HFFc6 (cell line): ENCODE data around the gene BGN. TPM values are rescaled to one million over a fixed set of nuclear protein-coding genes. Genes with fewer than 3 reads are reported as not detected.

Experiments
- DNase-seq: peaks from one replicate; pipeline ENCODE4 v3.0.0-alpha.2; 2018
- H3K27ac Mint-ChIP-seq: 2 replicates; pipeline ENCODE4 v1.8.0; 2020; ENCODE audit warnings: mild to moderate bottlenecking, mixed read lengths
- H3K27me3 Mint-ChIP-seq: 2 replicates; pipeline ENCODE4 v1.8.0; 2021; ENCODE audit warnings: mild to moderate bottlenecking, moderate library complexity, mixed read lengths; ENCODE audit not compliant: insufficient read depth
- H3K36me3 Mint-ChIP-seq: 2 replicates; pipeline ENCODE4 v1.8.0; 2021; ENCODE audit warnings: low read depth, mixed read lengths
- H3K4me1 Mint-ChIP-seq: 2 replicates; pipeline ENCODE4 v1.8.0; 2020; ENCODE audit warnings: low read depth, mixed read lengths
- H3K4me3 Mint-ChIP-seq: 2 replicates; pipeline ENCODE4 v1.8.0; 2020; ENCODE audit warnings: mild to moderate bottlenecking, moderate library complexity, mixed read lengths
- H3K9me3 Mint-ChIP-seq: 2 replicates; pipeline ENCODE4 v1.8.0; 2020; ENCODE audit warnings: mild to moderate bottlenecking, mixed read lengths
- total RNA-seq, 6 experiments: library from RNA; stranded (reverse); fragmentation: NEBNext Ultra II Directional; extraction: Animal tissue kit (Norgen Biotek cat#: 25700); gene quantifications; 2 replicates in 1 of 6; 3 replicates in 5 of 6; pipeline ENCODE4 v1.2.3, GENCODE V29; 2021
- TF ChIP-seq, protein P1 (sequence below): fragments of 200-600 bp; sonication (generic); IDR thresholded peaks from 2 replicates; pipeline ENCODE4 v1.5.0; 2021; ENCODE audit warnings: antibody characterized with exemption, mild to moderate bottlenecking

BGN gene
- total RNA-seq, 6 experiments from 2014 or later: 324 to 382 (median 367) TPM

DNA sequence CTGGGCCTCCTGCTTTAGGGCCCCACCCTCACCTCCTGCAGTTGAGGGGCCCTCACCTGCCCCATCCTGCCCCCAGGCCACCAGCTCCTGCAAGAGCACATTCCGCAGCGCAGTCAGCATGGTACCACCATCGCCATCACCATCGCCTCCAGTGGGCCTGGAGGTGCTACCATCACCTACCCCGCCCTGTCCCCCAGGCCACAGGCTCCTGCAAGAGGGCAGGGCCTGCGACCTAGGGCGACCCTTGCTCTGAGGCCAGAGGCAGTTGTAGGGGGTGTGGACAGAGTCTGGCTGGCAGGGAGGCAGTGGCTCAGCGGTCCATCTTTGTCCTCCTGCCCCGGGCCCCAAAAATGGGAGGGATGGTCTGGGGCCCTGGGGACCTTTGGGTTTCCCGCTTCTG, 20.5 kb upstream of the BGN start:
- peaks cover 36% of the 10 kb centered on the region for H3K4me1 Mint-ChIP-seq
- H3K36me3 Mint-ChIP-seq: no peaks in the 10 kb centered on the region
- no peak for DNase-seq
- TF ChIP-seq, protein P1, sequence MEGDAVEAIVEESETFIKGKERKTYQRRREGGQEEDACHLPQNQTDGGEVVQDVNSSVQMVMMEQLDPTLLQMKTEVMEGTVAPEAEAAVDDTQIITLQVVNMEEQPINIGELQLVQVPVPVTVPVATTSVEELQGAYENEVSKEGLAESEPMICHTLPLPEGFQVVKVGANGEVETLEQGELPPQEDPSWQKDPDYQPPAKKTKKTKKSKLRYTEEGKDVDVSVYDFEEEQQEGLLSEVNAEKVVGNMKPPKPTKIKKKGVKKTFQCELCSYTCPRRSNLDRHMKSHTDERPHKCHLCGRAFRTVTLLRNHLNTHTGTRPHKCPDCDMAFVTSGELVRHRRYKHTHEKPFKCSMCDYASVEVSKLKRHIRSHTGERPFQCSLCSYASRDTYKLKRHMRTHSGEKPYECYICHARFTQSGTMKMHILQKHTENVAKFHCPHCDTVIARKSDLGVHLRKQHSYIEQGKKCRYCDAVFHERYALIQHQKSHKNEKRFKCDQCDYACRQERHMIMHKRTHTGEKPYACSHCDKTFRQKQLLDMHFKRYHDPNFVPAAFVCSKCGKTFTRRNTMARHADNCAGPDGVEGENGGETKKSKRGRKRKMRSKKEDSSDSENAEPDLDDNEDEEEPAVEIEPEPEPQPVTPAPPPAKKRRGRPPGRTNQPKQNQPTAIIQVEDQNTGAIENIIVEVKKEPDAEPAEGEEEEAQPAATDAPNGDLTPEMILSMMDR: no peak
- H3K4me3 Mint-ChIP-seq: no peak overlapping the region
- no peak overlapping the region for H3K27ac Mint-ChIP-seq
- H3K9me3 Mint-ChIP-seq: no peaks in the 10 kb centered on the region
- peaks cover 2% of the 10 kb centered on the region for H3K27me3 Mint-ChIP-seq

DNA sequence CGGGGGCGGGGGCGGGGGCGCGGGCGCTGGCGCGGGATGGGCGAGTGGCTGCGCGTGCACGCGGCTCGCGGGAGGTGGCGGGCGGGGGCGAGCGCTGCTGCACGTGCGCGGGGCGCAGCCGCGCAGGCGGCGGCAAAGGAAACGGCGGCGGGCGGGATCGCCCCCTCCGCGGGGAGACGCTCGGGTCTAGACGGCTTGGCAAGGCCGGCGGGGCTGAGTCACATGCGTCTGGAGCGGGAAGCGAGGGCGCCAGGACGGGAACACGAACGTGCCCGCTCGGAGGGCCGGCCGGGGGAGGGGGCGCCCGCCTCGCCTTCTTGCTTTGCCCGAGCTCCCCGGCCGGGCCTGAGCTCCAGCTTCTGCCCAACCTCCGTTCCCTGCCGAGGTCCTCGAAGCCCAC, 20.1 kb upstream of the BGN start:
- H3K4me1 Mint-ChIP-seq: peaks cover 36% of the 10 kb centered on the region
- TF ChIP-seq, protein P1: no peak
- H3K27me3 Mint-ChIP-seq: peaks cover 2% of the 10 kb centered on the region
- no peak overlapping the region for H3K4me3 Mint-ChIP-seq
- peak overlapping the region; percentile 87; the same call in 1 of the 2 replicates for H3K27ac Mint-ChIP-seq
- no peaks in the 10 kb centered on the region for H3K9me3 Mint-ChIP-seq
- H3K36me3 Mint-ChIP-seq: no peaks in the 10 kb centered on the region
- DNase-seq: peak; percentile 22

DNA sequence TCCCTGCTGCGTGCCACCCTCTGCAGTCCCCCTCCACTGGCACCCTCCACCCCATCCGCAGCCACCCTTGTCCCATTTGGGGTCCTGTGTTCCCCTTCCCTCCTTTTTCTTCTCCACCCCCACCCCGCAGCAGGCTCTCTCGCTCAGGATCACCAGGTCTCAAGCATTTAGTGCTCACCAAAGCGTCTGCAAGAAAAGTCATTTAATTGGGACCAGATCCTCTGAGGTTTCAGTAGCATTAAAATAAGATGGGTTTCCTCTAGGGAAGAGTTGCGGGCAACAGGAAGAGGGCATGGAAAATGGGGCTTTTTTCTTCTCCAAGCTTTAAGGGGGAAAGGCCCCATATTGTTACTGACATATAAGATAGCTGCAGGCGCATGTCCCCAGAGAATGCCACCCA, 19.5 kb upstream of the BGN start:
- H3K36me3 Mint-ChIP-seq: no peaks in the 10 kb centered on the region
- peaks cover 2% of the 10 kb centered on the region for H3K27me3 Mint-ChIP-seq
- H3K4me3 Mint-ChIP-seq: peak overlapping the region; percentile 54; the same call in 1 of the 2 replicates

DNA sequence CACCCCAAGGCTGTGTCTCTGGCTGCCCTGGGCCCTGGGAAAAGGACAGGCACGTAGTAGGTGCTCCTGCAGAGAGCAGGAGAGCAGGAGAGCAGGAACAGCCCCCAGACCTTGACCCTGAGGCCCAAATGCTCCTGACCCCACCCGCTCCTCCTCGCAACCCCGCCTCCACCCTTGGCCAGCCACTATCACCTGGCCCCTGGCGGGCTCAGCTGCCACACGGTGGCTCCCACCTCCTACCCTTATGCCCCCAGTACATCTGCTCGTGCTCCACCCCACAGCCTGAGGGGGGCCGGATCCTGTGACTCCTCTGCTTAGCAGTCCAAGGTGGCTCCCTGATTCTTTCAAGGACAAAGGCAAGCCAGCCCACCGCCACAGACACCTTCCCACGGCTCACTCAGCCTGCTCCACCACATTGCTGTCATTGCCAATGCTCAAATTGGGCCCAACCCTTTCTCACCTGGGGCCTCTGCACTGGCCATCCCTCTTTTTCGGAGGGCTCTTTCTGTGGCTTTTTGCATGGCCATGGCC, 19.0 kb upstream of the BGN start:
- H3K27ac Mint-ChIP-seq: peak overlapping the region; percentile 87
- DNase-seq: no peak
- H3K9me3 Mint-ChIP-seq: no peaks in the 10 kb centered on the region
- H3K4me3 Mint-ChIP-seq: 0 out of 2 replicates have a peak overlapping the region, but pooled peaks have one; percentile 13
- peaks cover 36% of the 10 kb centered on the region for H3K4me1 Mint-ChIP-seq
- TF ChIP-seq, protein P1: no peak
- peaks cover 2% of the 10 kb centered on the region for H3K27me3 Mint-ChIP-seq
- H3K36me3 Mint-ChIP-seq: no peaks in the 10 kb centered on the region

More for the DNA sequence above, 19.5 kb upstream of the BGN start:
- no peak for DNase-seq
- TF ChIP-seq, protein P1: no peak
- H3K27ac Mint-ChIP-seq: peak overlapping the region; percentile 87
- peaks cover 36% of the 10 kb centered on the region for H3K4me1 Mint-ChIP-seq
- H3K9me3 Mint-ChIP-seq: no peaks in the 10 kb centered on the region

DNA sequence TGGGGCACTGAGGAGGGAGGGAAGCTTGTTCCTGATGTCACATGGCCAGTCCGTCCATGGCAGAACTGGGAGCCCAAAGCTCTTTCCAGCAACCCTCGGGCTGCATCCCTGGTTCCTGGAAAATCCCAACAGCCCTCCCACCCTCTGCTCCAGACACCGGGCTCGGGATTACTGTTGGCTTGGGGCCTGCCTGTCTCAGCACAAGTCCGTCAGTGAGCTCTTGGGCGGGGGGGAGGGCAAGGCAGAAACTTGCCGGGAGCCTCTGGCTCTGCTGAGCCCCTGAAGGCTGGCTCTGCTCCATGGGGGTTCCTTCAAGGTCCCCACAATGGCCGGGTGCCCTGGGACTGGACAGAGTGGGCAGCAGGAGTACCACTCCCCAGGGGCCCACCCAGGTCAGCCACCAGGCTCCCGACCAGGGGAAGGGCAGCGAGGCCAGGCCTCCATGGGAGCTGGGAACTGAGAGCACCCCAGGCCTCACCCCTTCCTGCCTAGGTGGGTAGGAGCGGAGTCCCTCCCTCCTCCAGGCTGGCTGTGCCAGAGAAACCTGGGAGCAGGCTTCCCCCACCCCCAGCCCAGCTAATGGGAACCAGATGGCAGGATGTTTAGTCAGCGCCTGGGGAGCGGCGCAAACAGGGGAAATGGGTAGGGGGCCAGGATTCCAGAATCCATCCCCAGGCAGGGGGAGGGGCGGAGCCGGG, 18.0 kb upstream of the BGN start:
- peak overlapping the region; percentile 87 for H3K27ac Mint-ChIP-seq
- H3K9me3 Mint-ChIP-seq: no peaks in the 10 kb centered on the region
- H3K4me3 Mint-ChIP-seq: no peak overlapping the region
- peaks cover 2% of the 10 kb centered on the region for H3K27me3 Mint-ChIP-seq
- TF ChIP-seq, protein P1: no peak
- DNase-seq: peak; percentile 40
- H3K36me3 Mint-ChIP-seq: no peaks in the 10 kb centered on the region
- H3K4me1 Mint-ChIP-seq: peaks cover 29% of the 10 kb centered on the region
